Muscle layer of duodenum (tissue), 2 donors: Measurements from ENCODE around the gene SNRNP35.
"Not testable (repeated sequence)": the region's sequence is repeated elsewhere in the genome, so short reads cannot be mapped to it uniquely, and the experiment has no call there.

Experiments used
- H3K27ac ChIP-seq: one replicate; pipeline ENCODE4 v1.7.0; 2013; ENCODE audit warnings: mild to moderate bottlenecking, low read length
- H3K27me3 ChIP-seq: one replicate; pipeline ENCODE4 v1.7.0; 2013; ENCODE audit warnings: low read depth, mild to moderate bottlenecking, control low read depth, low read length
- H3K36me3 ChIP-seq, 2 donors: one replicate each; pipeline ENCODE4 v1.7.0; 2013; ENCODE audit warnings: low read length in 2 of 2, control low read depth in 1 of 2, mild to moderate bottlenecking in 1 of 2; ENCODE audit not compliant: insufficient read depth in 2 of 2, control insufficient read depth in 1 of 2
- H3K4me1 ChIP-seq, 2 donors: one replicate each; pipeline ENCODE4 v1.7.0; 2013; ENCODE audit warnings: low read length in 2 of 2, mild to moderate bottlenecking in 2 of 2, control low read depth in 1 of 2, moderate library complexity in 1 of 2; ENCODE audit not compliant: insufficient read depth in 2 of 2, control insufficient read depth in 1 of 2
- H3K4me3 ChIP-seq, 2 donors: one replicate each; pipeline ENCODE4 v1.7.0; 2013; ENCODE audit warnings: low read length in 2 of 2, low read depth in 1 of 2, mild to moderate bottlenecking in 1 of 2
- H3K9me3 ChIP-seq, 2 donors: one replicate each; pipeline ENCODE4 v1.7.0; 2013; ENCODE audit warnings: low read length in 2 of 2, control low read depth in 1 of 2, mild to moderate bottlenecking in 1 of 2; ENCODE audit not compliant: control insufficient read depth in 1 of 2
- donor health status: healthy.

Gene SNRNP35

GRCh38 chr12:123457980-123458779 is at the start of gene SNRNP35:
SNRNP35 (plus strand) TSS chr12:123458139; CDS start chr12:123465541, 7,402 bp downstream.
- Histone ChIP-seq H3K9me3 (no peaks in the 10 kb centered on the region), H3K4me3 (peak within 1 kb of the TSS; percentile 77 to 92), H3K36me3 (no peaks in the 10 kb centered on the region), H3K4me1 (peaks cover 0 to 14% of the 10 kb centered on the region in 2 donors), H3K27ac (peak within 1 kb of the TSS; percentile 97), H3K27me3 (no peaks in the 10 kb centered on the region)

DNA sequence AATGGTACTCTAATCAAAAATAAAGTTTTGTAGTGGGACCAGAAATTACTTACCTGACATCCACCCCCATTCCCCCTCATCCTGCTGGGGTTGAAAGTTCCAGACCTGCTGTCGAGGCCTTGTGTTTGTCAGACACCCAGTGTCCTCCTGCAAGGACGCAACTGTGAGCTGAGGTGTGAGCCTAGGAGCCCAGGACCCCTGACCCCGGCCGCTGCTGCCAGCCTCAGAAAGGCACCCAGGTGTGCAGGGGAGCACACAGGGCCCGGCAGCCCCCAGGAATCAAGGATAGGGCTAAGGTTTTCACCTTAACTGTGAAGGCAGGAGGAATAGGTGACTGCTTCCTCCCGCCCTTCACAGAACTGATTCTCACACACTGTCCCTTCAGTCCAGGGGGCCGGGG is 49.3 kb upstream of the SNRNP35 start:
- not testable (repeated sequence) for H3K9me3 ChIP-seq, H3K27me3 ChIP-seq, H3K4me3 ChIP-seq, H3K4me1 ChIP-seq, H3K27ac ChIP-seq
- peaks cover 18 to 28% of the 10 kb centered on the region in 2 donors for H3K36me3 ChIP-seq

DNA sequence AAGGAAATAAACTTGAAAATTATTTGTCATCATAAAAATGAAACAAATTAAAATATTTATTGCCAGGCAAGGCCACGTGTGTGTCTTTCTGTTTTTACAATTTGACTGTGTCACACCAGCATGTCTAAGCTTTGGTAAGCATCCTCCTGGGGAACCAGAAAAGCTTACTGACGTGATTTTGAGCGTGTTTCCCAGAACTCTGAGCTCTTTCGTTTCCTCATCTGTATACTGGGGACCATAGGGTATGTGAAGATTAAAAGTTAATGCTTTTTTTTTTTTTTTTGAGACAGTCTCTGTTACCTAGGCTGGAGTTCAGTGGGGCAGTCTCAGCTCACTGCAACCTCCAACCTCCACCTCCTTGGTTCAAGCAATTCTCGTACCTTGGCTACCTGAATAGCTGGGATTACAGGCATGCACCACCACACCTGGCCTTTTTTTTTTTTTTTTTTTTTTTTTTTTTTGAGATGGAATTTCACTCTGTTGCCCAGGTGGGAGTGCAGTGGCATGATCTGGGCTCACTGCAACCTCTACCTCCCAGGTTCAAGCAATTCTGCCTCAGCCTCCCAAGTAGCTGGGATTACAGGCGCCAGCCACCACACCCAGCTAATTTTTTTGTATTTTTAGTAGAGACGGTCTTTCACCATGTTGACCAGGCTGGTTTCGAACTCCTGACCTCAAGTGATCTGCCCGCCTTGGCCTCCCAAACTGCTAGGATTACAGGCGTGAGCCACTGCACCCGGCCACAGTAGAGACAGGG is 48.5 kb upstream of the SNRNP35 start:
- not testable (repeated sequence) for H3K27ac ChIP-seq, H3K4me1 ChIP-seq, H3K27me3 ChIP-seq, H3K4me3 ChIP-seq, H3K9me3 ChIP-seq
- peaks cover 9 to 20% of the 10 kb centered on the region in 2 donors for H3K36me3 ChIP-seq

DNA sequence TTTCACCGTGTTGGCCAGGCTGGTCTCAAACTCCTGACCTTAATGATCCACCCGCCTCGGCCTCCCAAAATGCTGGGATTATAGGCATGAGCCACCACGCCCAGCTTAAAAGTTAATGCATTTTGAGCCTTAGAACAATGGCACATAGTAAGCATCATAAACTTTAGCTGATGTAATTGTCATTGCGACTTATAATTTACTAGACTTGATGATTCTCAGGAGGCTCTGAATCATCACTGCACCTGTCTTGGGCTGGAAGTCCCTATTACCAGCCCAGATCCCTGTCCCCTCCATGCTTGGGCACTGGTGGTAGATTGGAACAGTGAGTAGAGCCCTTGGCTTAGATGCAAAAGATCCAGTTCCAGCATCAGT is 47.9 kb upstream of the SNRNP35 start:
- no peaks in the 10 kb centered on the region for H3K9me3 ChIP-seq
- no peak overlapping the region for H3K4me3 ChIP-seq
- no peak overlapping the region for H3K27ac ChIP-seq
- peaks cover 5 to 16% of the 10 kb centered on the region in 2 donors for H3K36me3 ChIP-seq
- no peaks in the 10 kb centered on the region for H3K27me3 ChIP-seq
- H3K4me1 ChIP-seq, result no peaks in the 10 kb centered on the region

DNA sequence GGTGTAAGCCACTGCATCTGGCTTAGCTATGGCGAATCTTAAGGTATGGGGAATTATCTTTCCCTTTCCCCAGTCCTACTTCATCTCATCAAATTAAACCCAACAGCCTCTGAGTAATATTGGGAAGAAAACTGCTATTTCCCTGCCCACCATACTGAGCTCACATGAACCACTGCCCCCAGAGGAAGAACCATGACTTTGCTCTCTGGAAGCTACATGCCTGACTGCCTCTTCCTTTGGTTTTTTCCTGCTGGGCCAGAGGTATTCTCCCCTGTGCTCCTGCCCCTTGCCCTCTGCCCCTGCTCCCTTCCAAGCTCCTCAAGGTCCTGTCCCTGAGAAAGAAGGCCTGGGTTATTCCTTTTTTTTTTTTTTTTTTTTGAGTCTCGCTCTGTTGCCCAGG is 36.6 kb upstream of the SNRNP35 start:
- Histone ChIP-seq H3K9me3 (no peaks in the 10 kb centered on the region), H3K36me3 (peaks cover 10 to 29% of the 10 kb centered on the region in 2 donors), H3K27ac (no peak overlapping the region), H3K4me1 (no peaks in the 10 kb centered on the region), H3K4me3 (no peak overlapping the region), H3K27me3 (no peaks in the 10 kb centered on the region)

- H3K36me3 ChIP-seq, result peaks cover 14 to 25% of the 10 kb centered on the region in 2 donors
- no peak overlapping the region for H3K4me3 ChIP-seq
- H3K4me1 ChIP-seq, result no peaks in the 10 kb centered on the region
- H3K27ac ChIP-seq, result no peak overlapping the region
- H3K27me3 ChIP-seq, result no peaks in the 10 kb centered on the region
- no peaks in the 10 kb centered on the region for H3K9me3 ChIP-seq
Observed at GRCh38 chr12:123427036-123427769, 30.7 kb upstream of the SNRNP35 start.

- Histone ChIP-seq H3K9me3 (no peaks in the 10 kb centered on the region), H3K27ac (no peak overlapping the region), H3K4me1 (peaks cover 0 to under 1% of the 10 kb centered on the region in 2 donors), H3K36me3 (peaks cover 7 to 19% of the 10 kb centered on the region in 2 donors), H3K4me3 (no peak overlapping the region), H3K27me3 (no peaks in the 10 kb centered on the region)
Observed at GRCh38 chr12:123428591-123428990, 29.3 kb upstream of the SNRNP35 start.

DNA sequence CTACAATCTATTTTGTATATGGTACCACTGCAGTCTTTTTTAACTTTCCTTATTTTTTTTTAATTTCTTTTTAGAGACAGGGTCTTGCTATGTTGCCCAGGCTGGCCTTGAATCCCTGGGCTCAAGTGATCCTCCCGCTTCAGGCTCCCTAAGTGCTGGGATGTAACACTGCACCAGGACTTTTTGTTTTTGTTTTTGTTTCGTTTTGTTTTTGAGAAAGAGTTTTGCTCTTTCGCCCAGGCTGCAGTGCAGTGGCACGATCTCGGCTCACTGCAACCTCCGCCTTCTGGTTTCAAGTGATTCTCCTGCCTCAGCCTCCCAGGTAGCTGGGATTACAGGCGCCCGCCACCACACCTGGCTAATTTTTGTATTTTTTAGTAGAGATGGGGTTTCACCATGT is 28.8 kb upstream of the SNRNP35 start:
- not testable (repeated sequence) for H3K27me3 ChIP-seq, H3K27ac ChIP-seq, H3K9me3 ChIP-seq, H3K4me3 ChIP-seq, H3K4me1 ChIP-seq
- H3K36me3 ChIP-seq, result peaks cover 7 to 19% of the 10 kb centered on the region in 2 donors

GRCh38 chr12:123431951-123432817 is 25.8 kb upstream of the SNRNP35 start:
- not testable (repeated sequence) for H3K9me3 ChIP-seq, H3K27me3 ChIP-seq
- Histone ChIP-seq H3K4me3 (peak overlapping the region in 1 of 2 donors; percentile 30), H3K36me3 (peaks cover 7 to 14% of the 10 kb centered on the region in 2 donors), H3K4me1 (peaks cover 0 to 22% of the 10 kb centered on the region in 2 donors), H3K27ac (peak overlapping the region; percentile 16)

- H3K27ac ChIP-seq, result no peak overlapping the region
- H3K9me3 ChIP-seq, result no peaks in the 10 kb centered on the region
- H3K36me3 ChIP-seq, result peaks cover 2 to 4% of the 10 kb centered on the region in 2 donors
- no peak overlapping the region for H3K4me3 ChIP-seq
- no peaks in the 10 kb centered on the region for H3K27me3 ChIP-seq
- H3K4me1 ChIP-seq, result peaks cover 0 to 22% of the 10 kb centered on the region in 2 donors
Observed at GRCh38 chr12:123433615-123434014, 24.3 kb upstream of the SNRNP35 start.
